ENCODE data around the gene GPC6. TPM values are rescaled to one million over a fixed set of nuclear protein-coding genes. Genes with fewer than 3 reads are reported as not detected.

Gene GPC6
- total RNA-seq, 1 experiment from 2014 or later, result not detected

GRCh38 chr13:93397619-93398018, 171.0 kb downstream of the GPC6 start:
- Mint-ChIP-seq H3K4me3 (ENCODE audit: low read depth, unreplicated experiment) (no peak overlapping the region), H3K36me3 (ENCODE audit: insufficient read depth, unreplicated experiment) (no peaks in the 10 kb centered on the region), H3K4me1 (ENCODE audit: low read depth, unreplicated experiment) (no peaks in the 10 kb centered on the region), H3K27ac (ENCODE audit: unreplicated experiment) (no peak overlapping the region), H3K27me3 (ENCODE audit: unreplicated experiment) (no peaks in the 10 kb centered on the region), H3K9me3 (ENCODE audit: low read depth, unreplicated experiment) (peaks cover 5% of the 10 kb centered on the region)
- CTCF ChIA-PET, result interaction anchor here (0.7 kb wide), 1 partner anchor 1030 kb away, joined by 3 read pairs; no protein-coding TSS in a partner anchor
- DNase-seq, result no peak
- TF ChIP-seq CTCF (IDR thresholded peaks at IDR 0.05; ENCODE audit: unreplicated experiment), result no peak
- BruUV-seq (replicated peaks), result no TSS peak
- intact Hi-C loops (cut with micrococcal nuclease; ENCODE audit: unreplicated experiment), result no loop called here

- CTCF ChIA-PET, result no interaction called here
- H3K27me3 Mint-ChIP-seq (ENCODE audit: unreplicated experiment), result no peaks in the 10 kb centered on the region
- H3K4me3 Mint-ChIP-seq (ENCODE audit: low read depth, unreplicated experiment), result no peak overlapping the region
- intact Hi-C loops (cut with micrococcal nuclease; ENCODE audit: unreplicated experiment), result no loop called here
- peaks cover 5% of the 10 kb centered on the region for H3K9me3 Mint-ChIP-seq (ENCODE audit: low read depth, unreplicated experiment)
- TF ChIP-seq CTCF (IDR thresholded peaks at IDR 0.05; ENCODE audit: unreplicated experiment), result no peak
- no peaks in the 10 kb centered on the region for H3K36me3 Mint-ChIP-seq (ENCODE audit: insufficient read depth, unreplicated experiment)
- no peak overlapping the region for H3K27ac Mint-ChIP-seq (ENCODE audit: unreplicated experiment)
- no peaks in the 10 kb centered on the region for H3K4me1 Mint-ChIP-seq (ENCODE audit: low read depth, unreplicated experiment)
- DNase-seq, result no peak
- BruUV-seq (replicated peaks), result no TSS peak
These were observed 171.8 kb downstream of the GPC6 start for GRCh38 chr13:93398167-93399035.

GRCh38 chr13:93399212-93399611, 172.6 kb downstream of the GPC6 start:
- no peaks in the 10 kb centered on the region for H3K27me3 Mint-ChIP-seq (ENCODE audit: unreplicated experiment)
- no peak overlapping the region for H3K4me3 Mint-ChIP-seq (ENCODE audit: low read depth, unreplicated experiment)
- H3K4me1 Mint-ChIP-seq (ENCODE audit: low read depth, unreplicated experiment), result no peaks in the 10 kb centered on the region
- no peak overlapping the region for H3K27ac Mint-ChIP-seq (ENCODE audit: unreplicated experiment)
- H3K9me3 Mint-ChIP-seq (ENCODE audit: low read depth, unreplicated experiment), result peaks cover 2% of the 10 kb centered on the region
- BruUV-seq (replicated peaks), result no TSS peak
- TF ChIP-seq CTCF (IDR thresholded peaks at IDR 0.05; ENCODE audit: unreplicated experiment), result no peak
- no peaks in the 10 kb centered on the region for H3K36me3 Mint-ChIP-seq (ENCODE audit: insufficient read depth, unreplicated experiment)
- CTCF ChIA-PET, result no interaction called here
- DNase-seq, result no peak
- intact Hi-C loops (cut with micrococcal nuclease; ENCODE audit: unreplicated experiment), result no loop called here

GRCh38 chr13:93406136-93406535, 179.5 kb downstream of the GPC6 start:
- Mint-ChIP-seq H3K4me1 (ENCODE audit: low read depth, unreplicated experiment) (no peaks in the 10 kb centered on the region), H3K27ac (ENCODE audit: unreplicated experiment) (no peak overlapping the region), H3K36me3 (ENCODE audit: insufficient read depth, unreplicated experiment) (no peaks in the 10 kb centered on the region), H3K27me3 (ENCODE audit: unreplicated experiment) (no peaks in the 10 kb centered on the region), H3K9me3 (ENCODE audit: low read depth, unreplicated experiment) (peaks cover 5% of the 10 kb centered on the region), H3K4me3 (ENCODE audit: low read depth, unreplicated experiment) (no peak overlapping the region)
- TF ChIP-seq CTCF (IDR thresholded peaks at IDR 0.05; ENCODE audit: unreplicated experiment), result no peak
- CTCF ChIA-PET, result no interaction called here
- BruUV-seq (replicated peaks), result no TSS peak
- no peak for DNase-seq
- intact Hi-C loops (cut with micrococcal nuclease; ENCODE audit: unreplicated experiment), result no loop called here

Measured in Calu3 (cell line).